Measurements from ENCODE around the gene MED22. TPM values are rescaled to one million over a fixed set of nuclear protein-coding genes. Genes with fewer than 3 reads are reported as not detected.

The MED22 gene
- total RNA-seq, 3 donors from 2014 or later (not counting 1 experiment from before 2014, with no cell fraction given): 23.8 to 37.0 (median 28.1) TPM

GRCh38 chr9:133349965-133350616 is 2.2 kb upstream of the MED22 start:
- H3K27me3 Mint-ChIP-seq (ENCODE audit: low read depth in 2 of 2): no peaks in the 10 kb centered on the region
- H3K4me3 Mint-ChIP-seq: peak overlapping the region; percentile 13
- H3K4me3 ChIP-seq (ENCODE audit: low read length): no peak overlapping the region
- DNase-seq: no peak
- peaks cover 12% of the 10 kb centered on the region for H3K36me3 Mint-ChIP-seq
- peaks cover 52% of the 10 kb centered on the region for H3K36me3 ChIP-seq (ENCODE audit: control insufficient read depth, insufficient read depth, low read length)
- no peaks in the 10 kb centered on the region for H3K27me3 ChIP-seq (ENCODE audit: control insufficient read depth, insufficient read depth, low read length)
- H3K4me1 Mint-ChIP-seq: peaks cover 45 to 47% of the 10 kb centered on the region in 2 donors
- H3K27ac ChIP-seq (ENCODE audit: low read length): no peak overlapping the region
- TF ChIP-seq CTCF (IDR thresholded peaks at IDR 0.05): no peak
- no peaks in the 10 kb centered on the region for H3K9me3 Mint-ChIP-seq
- intact Hi-C loops (cut with micrococcal nuclease): no loop called here
- H3K27ac Mint-ChIP-seq: peak overlapping the region in 1 of 2 donors; percentile 94
- ATAC-seq: no peak
- no peaks in the 10 kb centered on the region for H3K9me3 ChIP-seq (ENCODE audit: control insufficient read depth, insufficient read depth, low read length)
- 85% methylated on average over 15 of the region's 15 CpGs for WGBS (ENCODE audit: insufficient coverage)
- H3K4me1 ChIP-seq (ENCODE audit: control insufficient read depth, insufficient read depth, low read length): peaks cover 40% of the 10 kb centered on the region

GRCh38 chr9:133348718-133349573 is 1.0 kb upstream of the MED22 start:
- DNase-seq: no peak
- H3K27me3 Mint-ChIP-seq (ENCODE audit: low read depth in 2 of 2): no peaks in the 10 kb centered on the region
- Histone ChIP-seq H3K27me3 (ENCODE audit: control insufficient read depth, insufficient read depth, low read length) (no peaks in the 10 kb centered on the region), H3K4me3 (ENCODE audit: low read length) (peak overlapping the region; percentile 76), H3K4me1 (ENCODE audit: control insufficient read depth, insufficient read depth, low read length) (peaks cover 35% of the 10 kb centered on the region), H3K9me3 (ENCODE audit: control insufficient read depth, insufficient read depth, low read length) (no peaks in the 10 kb centered on the region), H3K27ac (ENCODE audit: low read length) (peak overlapping the region; percentile 75), H3K36me3 (ENCODE audit: control insufficient read depth, insufficient read depth, low read length) (peaks cover 57% of the 10 kb centered on the region)
- peak overlapping the region; percentile 94 to 95 for H3K27ac Mint-ChIP-seq
- 19% methylated on average over 25 of the region's 25 CpGs for WGBS (ENCODE audit: insufficient coverage)
- TF ChIP-seq CTCF (IDR thresholded peaks at IDR 0.05): no peak
- H3K4me1 Mint-ChIP-seq: peaks cover 45 to 47% of the 10 kb centered on the region in 2 donors
- ATAC-seq: no peak
- H3K4me3 Mint-ChIP-seq: peak overlapping the region; percentile 100
- H3K9me3 Mint-ChIP-seq: no peaks in the 10 kb centered on the region
- peaks cover 12% of the 10 kb centered on the region for H3K36me3 Mint-ChIP-seq
- intact Hi-C loops (cut with micrococcal nuclease): loop anchor here (1.0 kb wide), 2 partner anchors 13 to 27 kb away; partner anchors contain the start of genes STKLD1, SURF4 and SURF6

- Mint-ChIP-seq H3K27me3 (ENCODE audit: low read depth in 2 of 2) (no peaks in the 10 kb centered on the region), H3K27ac (peak overlapping the region; percentile 94 to 95), H3K4me3 (peak overlapping the region; percentile 100), H3K36me3 (peaks cover 12% of the 10 kb centered on the region), H3K4me1 (peaks cover 38 to 40% of the 10 kb centered on the region in 2 donors), H3K9me3 (no peaks in the 10 kb centered on the region)
- Histone ChIP-seq H3K27ac (ENCODE audit: low read length) (peak overlapping the region; percentile 75), H3K9me3 (ENCODE audit: control insufficient read depth, insufficient read depth, low read length) (no peaks in the 10 kb centered on the region), H3K4me1 (ENCODE audit: control insufficient read depth, insufficient read depth, low read length) (peaks cover 40% of the 10 kb centered on the region), H3K36me3 (ENCODE audit: control insufficient read depth, insufficient read depth, low read length) (peaks cover 53% of the 10 kb centered on the region), H3K4me3 (ENCODE audit: low read length) (peak overlapping the region; percentile 76), H3K27me3 (ENCODE audit: control insufficient read depth, insufficient read depth, low read length) (no peaks in the 10 kb centered on the region)
- 0% methylated on average over 35 of the region's 41 CpGs for WGBS (ENCODE audit: insufficient coverage)
- intact Hi-C loops (cut with micrococcal nuclease): no loop called here
- DNase-seq: peak in 1 of 2 donors; percentile 79
- ATAC-seq: peak; percentile 46 to 59 (median 53)
- no peak for TF ChIP-seq CTCF (IDR thresholded peaks at IDR 0.05)
Measured at GRCh38 chr9:133347515-133347984, 381 bp downstream of the MED22 start.

Data from natural killer cell (primary cell).